ENCODE data around the gene DNAH11. TPM values are rescaled to one million over a fixed set of nuclear protein-coding genes. Genes with fewer than 3 reads are reported as not detected.

DNAH11 gene
- total and polyA plus RNA-seq, 2 of the 8 experiments (the other 6 are each of a cell fraction or from before 2014, with no cell fraction given), result 1.8 to 4.9 TPM

DNA sequence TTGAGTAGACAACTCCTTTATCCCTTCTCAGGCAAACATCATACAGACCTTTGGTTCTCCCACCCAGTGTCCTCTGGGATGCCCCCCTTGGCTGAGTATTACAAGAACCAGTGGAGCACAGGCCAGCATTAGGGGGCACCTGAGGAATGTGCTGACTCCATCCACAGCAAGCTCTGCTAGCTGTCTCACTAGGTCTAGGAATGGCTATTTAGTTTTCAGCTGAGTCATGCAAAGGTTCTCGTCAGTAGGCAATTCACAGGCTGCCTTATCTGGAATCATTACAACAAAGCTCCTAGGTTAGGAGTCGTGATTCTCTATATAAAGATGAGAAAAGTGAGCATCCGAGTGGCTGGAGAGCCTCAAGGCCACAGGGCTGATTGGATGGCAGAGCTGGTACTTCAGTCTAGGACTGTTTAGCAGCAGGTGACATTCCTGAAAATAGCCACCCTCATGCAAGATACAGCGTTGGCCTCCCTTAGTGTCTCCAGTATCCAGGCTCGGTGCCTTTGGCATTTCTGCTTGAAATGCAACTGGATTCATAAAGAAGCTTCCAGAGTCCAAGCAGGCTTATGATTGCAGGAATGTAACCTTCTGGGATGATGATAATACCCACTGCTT is 327.1 kb downstream of the DNAH11 start:
- Histone ChIP-seq H2BK120ac (replicated peaks; ENCODE audit: low read depth, low read length) (peak overlapping the region; percentile 1), H2BK20ac (ENCODE audit: low read length) (peak overlapping the region; percentile 68), H4K20me1 (replicated peaks in 1 of 2; ENCODE audit: control insufficient read depth in 1 of 2, insufficient read depth in 2 of 2, low read length in 2 of 2) (no peaks in the 10 kb centered on the region), H4K91ac (replicated peaks; ENCODE audit: insufficient read length, low read length) (no peak overlapping the region), H3K4me1 (replicated peaks in 1 of 4; ENCODE audit: control insufficient read depth in 3 of 4, insufficient read depth in 4 of 4, low read length in 3 of 4) (peaks cover 7 to 39% (median 22%) of the 10 kb centered on the region in 4 experiments), H2BK15ac (ENCODE audit: low read length) (0 out of 2 replicates have a peak overlapping the region, but pooled peaks have one; percentile 23), H3K27me3 (replicated peaks in 1 of 4; ENCODE audit: control insufficient read depth in 3 of 4, extremely low read depth in 1 of 4, insufficient read depth in 3 of 4, low read length in 3 of 4) (no peaks in the 10 kb centered on the region), H3K4me3 (ENCODE audit: extremely low read depth in 1 of 4, insufficient read depth in 2 of 4, low read depth in 3 of 4, low read length in 4 of 4) (no peak overlapping the region), H3K4ac (replicated peaks; ENCODE audit: insufficient read length, low read depth, low read length) (no peak overlapping the region), H3K9me3 (ENCODE audit: insufficient read depth in 2 of 2, low read depth in 1 of 2, low read length in 1 of 2) (no peaks in the 10 kb centered on the region), H3K36me3 (ENCODE audit: control insufficient read depth in 2 of 4, insufficient read depth in 4 of 4, low read length in 3 of 4) (no peaks in the 10 kb centered on the region), H2BK5ac (ENCODE audit: low read depth, low read length) (peak overlapping the region; percentile 80; the same call in 1 of the 2 replicates), H3K18ac (ENCODE audit: extremely low read depth, low read length) (peak overlapping the region; percentile 42), H3K56ac (replicated peaks; ENCODE audit: insufficient read length, low read depth, low read length) (no peak overlapping the region), H4K8ac (ENCODE audit: extremely low read depth, insufficient read depth, low read length) (no peak overlapping the region), H2AK5ac (ENCODE audit: low read depth, low read length) (no peak overlapping the region), H3K23me2 (ENCODE audit: low read depth, low read length) (no peaks in the 10 kb centered on the region), H3K79me1 (ENCODE audit: low read depth, low read length) (no peaks in the 10 kb centered on the region), H3K14ac (ENCODE audit: insufficient read length) (no peak overlapping the region), H4K5ac (ENCODE audit: insufficient read length, low read depth, low read length) (no peak overlapping the region), H2AFZ (ENCODE audit: low read length) (no peak overlapping the region), H3K79me2 (ENCODE audit: control insufficient read depth in 1 of 2, insufficient read depth in 2 of 2, low read length in 2 of 2) (no peaks in the 10 kb centered on the region), H3K27ac (ENCODE audit: low read depth, low read length) (no peak overlapping the region), H3K23ac (ENCODE audit: insufficient read length) (no peak overlapping the region), H3K9ac (replicated peaks in 1 of 4; ENCODE audit: extremely low read depth in 1 of 4, low read depth in 3 of 4, low read length in 3 of 4) (no peak overlapping the region), H2BK12ac (ENCODE audit: low read depth, low read length) (peak overlapping the region; percentile 86), H3K4me2 (ENCODE audit: insufficient read depth in 1 of 2, low read depth in 2 of 2, low read length in 2 of 2) (no peak overlapping the region)
- POLR2A ChIA-PET (ENCODE audit: partially characterized antibody), result interaction anchor here (0.5 to 1.1 kb wide), 6 partner anchors 12 to 171 kb away, joined by 3 to 5 read pairs (median 3); no protein-coding TSS in a partner anchor
- DNase-seq (ENCODE audit: low read depth in 1 of 2, low spot score in 2 of 2), result no peak
- WGBS, 2 experiments (ENCODE audit: extremely low coverage in 1 of 2, insufficient coverage in 1 of 2, insufficient read length in 1 of 2, insufficient replicate concordance in 2 of 2, low coverage in 1 of 2, low lambda C conversion rate in 2 of 2, missing lambda C conversion rate in 1 of 2), result 68% methylated on average over 5 of the region's 5 CpGs; no CpG with 5 or more reads in 1 of the 2 experiments
- FAIRE-seq, result no peak
- no peak for TF ChIP-seq NRF1 (IDR thresholded peaks at IDR 0.05; ENCODE audit: low read depth, low read length)
- TF ChIP-seq BRCA1 (IDR thresholded peaks at IDR 0.05; ENCODE audit: low read depth, low read length), result no peak
- peak; percentile 57; the same call in 1 of the 2 replicates for TF ChIP-seq TEAD4 (IDR thresholded peaks at IDR 0.05; ENCODE audit: low read depth, low read length)
- TF ChIP-seq BACH1 (IDR thresholded peaks at IDR 0.05; ENCODE audit: low read length), result peak; percentile 99
- TF ChIP-seq MAFK (IDR thresholded peaks at IDR 0.05; ENCODE audit: low read depth, low read length), result peak; percentile 93
- TF ChIP-seq RXRA (IDR thresholded peaks at IDR 0.05; ENCODE audit: insufficient read depth, low read depth, low read length), result no peak
- CTCF ChIA-PET (ENCODE audit: partially characterized antibody), result interaction anchor here (0.6 to 1.7 kb wide), 8 partner anchors 10 to 131 kb away, joined by 3 to 5 read pairs (median 4); no protein-coding TSS in a partner anchor
